Measurements from ENCODE around the gene BORCS6. TPM values are rescaled to one million over a fixed set of nuclear protein-coding genes. Genes with fewer than 3 reads are reported as not detected.

The BORCS6 gene
- total and polyA plus RNA-seq, 2 of the 13 experiments (the other 11 are each of a cell fraction or from before 2014, with no cell fraction given) = 2.0 to 5.1 TPM

DNA sequence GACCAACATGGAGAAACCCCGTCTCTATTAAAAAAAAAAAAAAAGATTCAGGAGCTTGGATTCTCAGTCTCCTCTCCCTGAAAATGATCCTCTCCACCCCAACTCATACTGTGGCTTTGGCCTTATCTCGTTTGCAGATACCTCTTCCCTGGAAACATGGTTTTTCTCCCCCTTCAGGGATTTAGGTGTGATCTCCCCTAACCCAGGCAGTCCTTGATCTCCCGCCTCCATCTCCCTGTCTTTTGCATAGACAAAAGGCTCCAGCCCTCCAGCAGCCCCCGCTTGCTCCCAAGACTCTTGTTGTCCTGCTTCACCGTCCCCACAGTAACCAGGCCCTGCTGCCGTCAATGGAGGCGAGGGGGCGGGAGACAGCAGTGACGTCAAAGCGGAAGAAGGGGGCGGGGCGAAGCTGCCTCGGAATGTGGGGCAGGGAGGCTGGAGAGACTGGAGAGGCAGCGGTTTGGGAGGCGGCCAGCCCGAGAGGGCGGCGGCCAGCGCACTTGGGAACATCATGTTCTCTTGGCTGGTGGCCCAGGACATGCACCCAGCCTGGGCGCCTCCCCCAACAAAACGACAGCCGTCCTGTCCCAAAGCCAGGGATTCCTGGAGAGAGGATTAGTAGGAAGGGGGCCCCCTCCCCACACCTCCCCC lies 35.9 kb downstream of the BORCS6 start (continued):
- TF ChIP-seq HNRNPH1 (optimal IDR thresholded peaks at IDR 0.05; ENCODE audit: low read depth, low read length) (no peak), ARID2 (CRISPR knock-in tag; IDR thresholded peaks at IDR 0.05; ENCODE audit: borderline replicate concordance) (no peak), MYC (CRISPR knock-in tag; IDR thresholded peaks at IDR 0.05; ENCODE audit: borderline replicate concordance) (no peak; the same call in 1 of the 2 replicates), HDAC2 (CRISPR knock-in tag; IDR thresholded peaks at IDR 0.05) (peak; percentile 2; the same call in 1 of the 2 replicates), ZNF720 (CRISPR knock-in tag; IDR thresholded peaks at IDR 0.05) (no peak), DR1 (CRISPR knock-in tag; IDR thresholded peaks at IDR 0.05) (no peak), FOXA1 (IDR thresholded peaks at IDR 0.05) (no peak), FOXA1 (CRISPR knock-in tag; IDR thresholded peaks at IDR 0.05) (0 out of 2 replicates have a peak, but pooled peaks have one; percentile 16), ZNF747 (CRISPR knock-in tag; IDR thresholded peaks at IDR 0.05; ENCODE audit: borderline replicate concordance) (0 out of 2 replicates have a peak, but pooled peaks have one; percentile 9), TARDBP (CRISPR knock-in tag; IDR thresholded peaks at IDR 0.05) (no peak), ZFY (CRISPR knock-in tag; IDR thresholded peaks at IDR 0.05) (no peak), BORCS8-MEF2B (CRISPR knock-in tag; IDR thresholded peaks at IDR 0.05) (no peak), ZMYM2 (CRISPR knock-in tag; IDR thresholded peaks at IDR 0.05) (peak; percentile 74; the same call in 1 of the 2 replicates), SPEN (CRISPR knock-in tag; IDR thresholded peaks at IDR 0.05; ENCODE audit: low read depth) (no peak), SMYD3 (CRISPR knock-in tag; IDR thresholded peaks at IDR 0.05) (no peak), ZNF691 (CRISPR knock-in tag; IDR thresholded peaks at IDR 0.05; ENCODE audit: borderline replicate concordance, low read depth) (no peak), ZNF230 (CRISPR knock-in tag; IDR thresholded peaks at IDR 0.05) (no peak), ZBTB20 (CRISPR knock-in tag; IDR thresholded peaks at IDR 0.05; ENCODE audit: borderline replicate concordance, low read depth) (no peak), U2AF2 (IDR thresholded peaks at IDR 0.05; ENCODE audit: low read depth, low read length) (no peak), ZNF24 (IDR thresholded peaks at IDR 0.05) (no peak), ZNF235 (CRISPR knock-in tag; IDR thresholded peaks at IDR 0.05; ENCODE audit: borderline replicate concordance) (no peak), ZBTB2 (CRISPR knock-in tag; IDR thresholded peaks at IDR 0.05; ENCODE audit: low read depth) (no peak), ZNF451 (CRISPR knock-in tag; IDR thresholded peaks at IDR 0.05) (no peak), CBX2 (IDR thresholded peaks at IDR 0.05; ENCODE audit: low read depth, low read length) (no peak), CBX2 (CRISPR knock-in tag; IDR thresholded peaks at IDR 0.05; ENCODE audit: low read depth) (no peak), ZSCAN12 (CRISPR knock-in tag; IDR thresholded peaks at IDR 0.05) (no peak), MAFG (CRISPR knock-in tag; IDR thresholded peaks at IDR 0.05) (no peak), ZNF562 (CRISPR knock-in tag; IDR thresholded peaks at IDR 0.05; ENCODE audit: borderline replicate concordance) (no peak)
- TF ChIP-seq, protein P1, sequence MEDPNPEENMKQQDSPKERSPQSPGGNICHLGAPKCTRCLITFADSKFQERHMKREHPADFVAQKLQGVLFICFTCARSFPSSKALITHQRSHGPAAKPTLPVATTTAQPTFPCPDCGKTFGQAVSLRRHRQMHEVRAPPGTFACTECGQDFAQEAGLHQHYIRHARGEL (CRISPR knock-in tag; IDR thresholded peaks at IDR 0.05) = no peak
- TF ChIP-seq, protein P2, sequence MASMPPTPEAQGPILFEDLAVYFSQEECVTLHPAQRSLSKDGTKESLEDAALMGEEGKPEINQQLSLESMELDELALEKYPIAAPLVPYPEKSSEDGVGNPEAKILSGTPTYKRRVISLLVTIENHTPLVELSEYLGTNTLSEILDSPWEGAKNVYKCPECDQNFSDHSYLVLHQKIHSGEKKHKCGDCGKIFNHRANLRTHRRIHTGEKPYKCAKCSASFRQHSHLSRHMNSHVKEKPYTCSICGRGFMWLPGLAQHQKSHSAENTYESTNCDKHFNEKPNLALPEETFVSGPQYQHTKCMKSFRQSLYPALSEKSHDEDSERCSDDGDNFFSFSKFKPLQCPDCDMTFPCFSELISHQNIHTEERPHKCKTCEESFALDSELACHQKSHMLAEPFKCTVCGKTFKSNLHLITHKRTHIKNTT (CRISPR knock-in tag; IDR thresholded peaks at IDR 0.05) = no peak

Data from HepG2 (cell line).